Activated CD8-positive, alpha-beta memory T cell treated with anti-CD3 and anti-CD28 coated beads, Interleukin-2, amount 50 U/mL, for 4 hours (primary cell): ENCODE measurements around the gene CNTD1.

Experiments used
- DNase-seq: peaks from one replicate; pipeline ENCODE4 v3.0.0-alpha.2; 2020

The CNTD1 gene

DNA sequence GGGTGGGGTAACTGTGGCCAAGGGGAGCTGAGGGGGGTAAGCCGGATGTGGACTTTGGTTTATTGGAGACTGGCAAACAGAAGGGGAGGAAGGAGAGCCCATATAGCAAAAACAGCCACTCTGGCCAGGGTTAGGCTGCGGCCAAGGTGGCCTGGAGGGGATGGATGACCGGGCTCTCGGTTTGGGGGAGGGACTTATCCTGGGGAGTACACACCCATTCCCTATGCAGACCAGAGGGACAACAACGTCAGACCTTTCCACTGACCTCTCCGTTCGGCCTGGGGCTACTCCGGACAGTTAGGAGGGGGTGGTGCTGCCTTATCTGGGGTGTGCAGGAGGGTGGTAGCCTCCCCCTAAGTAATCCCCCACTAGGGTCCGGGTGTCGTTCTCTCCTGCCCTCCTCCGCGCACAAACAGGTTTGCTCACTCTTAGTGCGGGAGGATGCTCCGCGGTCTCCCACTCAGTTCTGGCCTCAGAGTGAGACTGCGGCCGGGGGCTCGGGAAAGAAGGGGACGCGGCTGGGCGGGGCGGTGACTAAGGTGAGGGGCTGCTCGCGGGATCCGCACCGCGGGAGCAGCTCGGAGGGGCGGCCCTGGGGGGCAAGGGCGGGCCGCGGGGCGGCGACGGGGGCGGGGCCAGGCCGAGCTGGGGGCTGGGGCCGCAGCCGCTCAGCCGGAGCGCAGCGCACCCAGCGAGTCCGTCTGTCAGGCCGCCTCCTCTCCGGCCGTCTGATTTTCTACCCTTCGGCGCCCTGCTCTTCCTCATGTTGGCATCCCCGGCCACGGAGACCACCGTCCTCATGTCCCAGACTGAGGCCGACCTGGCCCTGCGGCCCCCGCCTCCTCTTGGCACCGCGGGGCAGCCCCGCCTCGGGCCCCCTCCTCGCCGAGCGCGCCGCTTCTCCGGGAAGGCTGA, 18.5 kb upstream of the CNTD1 start, which contains the start of gene WNK4:
Gene WNK4 (plus strand): TSS at position 675 of the 915 bp plus-strand sequence. CDS start 89 bp downstream, at position 764.
- no peak for DNase-seq

DNA sequence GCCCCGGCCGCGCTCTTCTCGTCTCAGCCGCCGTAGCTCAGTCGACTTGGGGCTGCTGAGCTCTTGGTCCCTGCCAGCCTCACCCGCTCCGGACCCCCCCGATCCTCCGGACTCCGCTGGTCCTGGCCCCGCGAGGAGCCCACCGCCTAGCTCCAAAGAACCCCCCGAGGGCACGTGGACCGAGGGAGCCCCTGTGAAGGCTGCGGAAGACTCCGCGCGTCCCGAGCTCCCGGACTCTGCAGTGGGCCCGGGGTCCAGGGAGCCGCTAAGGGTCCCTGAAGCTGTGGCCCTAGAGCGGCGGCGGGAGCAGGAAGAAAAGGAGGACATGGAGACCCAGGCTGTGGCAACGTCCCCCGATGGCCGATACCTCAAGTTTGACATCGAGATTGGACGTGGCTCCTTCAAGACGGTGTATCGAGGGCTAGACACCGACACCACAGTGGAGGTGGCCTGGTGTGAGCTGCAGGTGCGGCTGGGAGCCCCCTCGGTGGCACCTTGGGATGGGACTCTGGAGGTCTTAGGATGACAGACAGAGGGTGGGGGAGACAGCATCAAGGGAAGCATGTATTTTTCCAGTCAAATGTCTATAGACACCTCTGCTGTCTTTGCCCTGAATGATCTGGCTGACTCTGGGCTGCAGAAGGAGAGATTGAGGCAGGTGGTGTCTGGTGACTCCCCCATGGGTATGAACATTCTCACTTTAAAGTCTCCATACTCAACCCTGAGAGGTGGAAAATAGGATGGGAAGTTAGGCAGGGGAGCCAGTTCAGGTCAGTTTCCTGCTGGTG, 17.6 kb upstream of the CNTD1 start:
- no peak for DNase-seq

DNA sequence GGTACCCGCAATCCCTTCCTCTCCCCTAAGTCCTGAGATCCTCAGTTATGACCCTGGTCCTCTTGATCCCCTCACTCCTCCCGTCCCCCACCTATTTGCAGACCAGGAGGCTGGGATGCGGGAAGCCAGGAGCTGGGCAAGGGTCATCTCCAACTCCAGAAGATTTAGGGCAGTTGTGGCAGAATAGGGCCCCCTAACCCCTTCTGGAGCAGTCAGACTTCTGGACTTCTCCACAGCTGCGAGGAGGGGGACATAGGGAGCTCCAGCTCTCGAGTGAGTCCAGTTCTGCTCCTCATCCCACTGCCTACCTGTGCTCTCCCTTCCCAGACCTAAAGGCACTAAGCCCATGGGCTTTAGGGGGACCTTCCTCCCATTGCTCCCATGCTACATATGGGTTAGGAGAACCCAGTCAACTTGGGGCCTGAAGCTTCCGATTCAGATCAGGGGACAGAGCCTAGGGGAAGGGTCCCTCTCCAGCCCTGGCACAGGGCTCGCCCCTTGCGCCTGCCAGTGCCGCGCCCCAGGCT, 17.0 kb upstream of the CNTD1 start:
- no peak for DNase-seq

DNA sequence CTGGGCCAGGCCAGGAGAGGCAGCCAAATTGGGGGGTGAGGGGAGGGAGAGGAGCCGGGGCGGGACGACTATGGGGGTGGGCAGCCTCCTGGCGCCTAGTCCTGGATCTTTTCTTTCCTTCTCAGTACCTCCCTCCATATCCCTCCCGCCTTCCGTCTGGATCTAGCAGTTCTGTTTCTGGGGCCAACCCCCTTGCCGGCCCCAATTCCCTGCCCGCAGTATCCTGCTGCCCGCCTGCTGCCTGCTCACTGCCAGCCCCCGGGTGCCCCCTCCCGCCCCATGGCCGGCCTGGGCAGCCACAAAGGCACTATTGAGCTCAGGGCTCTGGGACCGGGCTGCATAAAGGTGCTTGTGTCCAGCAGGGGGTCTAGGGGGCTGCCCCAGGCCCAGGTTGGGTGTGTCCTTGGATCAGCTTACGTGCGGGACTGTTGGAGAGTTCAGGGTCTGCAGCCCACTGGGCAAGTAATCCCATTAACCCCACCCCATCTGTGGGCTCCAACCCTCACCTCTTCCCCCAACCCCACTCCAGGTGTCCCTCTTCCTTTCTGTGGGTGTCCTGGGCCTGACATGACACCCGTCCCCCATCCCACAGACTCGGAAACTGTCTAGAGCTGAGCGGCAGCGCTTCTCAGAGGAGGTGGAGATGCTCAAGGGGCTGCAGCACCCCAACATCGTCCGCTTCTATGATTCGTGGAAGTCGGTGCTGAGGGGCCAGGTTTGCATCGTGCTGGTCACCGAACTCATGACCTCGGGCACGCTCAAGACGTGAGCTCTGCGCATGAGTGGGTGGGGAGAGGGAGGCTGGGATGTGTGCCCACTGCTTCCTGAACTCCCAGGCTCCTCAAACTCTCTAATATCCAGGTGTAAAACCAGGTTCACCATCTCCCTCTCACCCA, 16.2 kb upstream of the CNTD1 start:
- no peak for DNase-seq

DNA sequence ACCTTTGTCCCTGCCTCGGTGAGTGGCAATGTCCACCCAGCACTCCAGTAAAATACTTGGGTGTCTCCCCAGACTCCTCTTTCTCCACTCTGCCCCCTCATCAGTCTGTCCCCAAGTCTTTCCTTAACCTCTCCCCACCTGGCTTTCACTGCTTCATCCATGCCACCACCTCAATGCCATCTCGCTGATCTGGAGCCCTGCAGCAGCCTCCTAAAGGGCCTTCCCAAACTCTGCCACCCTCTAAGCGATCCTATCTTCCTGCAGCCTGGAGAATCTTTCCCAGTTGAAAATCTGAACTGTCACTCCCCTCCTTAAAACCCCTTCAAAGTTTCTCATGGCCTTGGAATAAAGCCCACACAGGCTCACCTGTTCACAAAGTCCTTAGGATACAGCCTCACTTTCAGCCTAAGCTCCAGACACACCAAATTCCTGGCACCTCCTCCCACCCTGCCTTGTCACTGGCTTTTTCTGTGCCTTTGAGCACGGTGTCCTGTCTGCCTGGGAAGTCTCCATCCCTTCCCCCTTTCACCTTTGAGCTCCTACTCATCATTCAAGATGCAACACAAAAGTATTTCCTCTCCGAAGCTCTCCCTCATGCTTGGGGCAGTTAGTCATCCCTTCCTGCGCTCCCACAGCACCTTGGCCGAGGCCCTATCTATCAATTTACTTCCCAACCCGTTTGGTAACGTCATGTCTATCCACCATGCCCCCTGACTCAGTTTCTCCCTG, 15.4 kb upstream of the CNTD1 start:
- no peak for DNase-seq

DNA sequence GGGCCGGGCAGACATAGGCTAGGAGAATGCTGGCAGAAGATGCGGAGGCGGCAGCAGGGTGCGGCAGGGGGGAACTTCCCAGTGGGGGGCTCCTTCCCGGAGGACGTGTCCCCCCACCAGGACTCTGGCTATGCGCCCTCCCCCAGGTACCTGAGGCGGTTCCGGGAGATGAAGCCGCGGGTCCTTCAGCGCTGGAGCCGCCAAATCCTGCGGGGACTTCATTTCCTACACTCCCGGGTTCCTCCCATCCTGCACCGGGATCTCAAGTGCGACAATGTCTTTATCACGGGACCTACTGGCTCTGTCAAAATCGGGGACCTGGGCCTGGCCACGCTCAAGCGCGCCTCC, 14.9 kb upstream of the CNTD1 start:
- no peak for DNase-seq

DNA sequence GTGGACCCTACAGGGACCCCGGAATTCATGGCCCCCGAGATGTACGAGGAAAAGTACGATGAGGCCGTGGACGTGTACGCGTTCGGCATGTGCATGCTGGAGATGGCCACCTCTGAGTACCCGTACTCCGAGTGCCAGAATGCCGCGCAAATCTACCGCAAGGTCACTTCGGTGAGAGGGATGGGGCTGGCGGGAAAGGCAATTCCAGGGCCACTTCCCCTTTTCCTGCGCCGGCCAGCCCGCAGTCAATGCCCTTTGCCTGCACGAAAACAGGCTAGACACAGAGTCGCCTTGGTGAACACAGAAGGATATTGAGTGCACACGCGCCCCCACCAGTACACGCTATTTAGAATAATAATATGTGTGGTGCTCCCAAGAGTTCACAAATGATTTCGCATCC, 14.3 kb upstream of the CNTD1 start:
- DNase-seq: no peak

DNA sequence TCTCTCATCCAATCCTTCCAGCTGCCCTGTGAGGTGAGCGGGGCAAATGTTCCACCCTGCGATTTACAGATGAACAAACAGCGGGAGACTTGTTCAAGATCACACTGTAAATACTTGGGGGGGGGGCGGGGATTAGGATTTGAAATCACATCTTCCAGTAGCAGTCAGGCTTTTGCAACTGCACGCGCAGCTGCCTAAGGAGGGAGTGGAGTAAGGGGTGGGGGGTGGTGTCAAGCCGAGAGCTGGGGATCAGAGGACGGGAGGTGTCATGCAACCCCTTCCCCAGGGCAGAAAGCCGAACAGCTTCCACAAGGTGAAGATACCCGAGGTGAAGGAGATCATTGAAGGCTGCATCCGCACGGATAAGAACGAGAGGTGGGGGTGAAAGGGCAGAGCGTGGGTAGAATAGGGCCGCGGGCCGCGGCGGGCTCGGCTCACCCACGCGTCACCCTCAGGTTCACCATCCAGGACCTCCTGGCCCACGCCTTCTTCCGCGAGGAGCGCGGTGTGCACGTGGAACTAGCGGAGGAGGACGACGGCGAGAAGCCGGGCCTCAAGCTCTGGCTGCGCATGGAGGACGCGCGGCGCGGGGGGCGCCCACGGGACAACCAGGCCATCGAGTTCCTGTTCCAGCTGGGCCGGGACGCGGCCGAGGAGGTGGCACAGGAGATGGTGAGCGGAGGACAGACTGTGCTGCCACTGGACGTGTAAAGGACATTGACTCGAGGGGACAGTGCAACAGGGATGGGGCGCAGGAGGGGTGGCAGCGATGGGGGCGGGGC, 13.7 kb upstream of the CNTD1 start:
- peak; percentile 36 for DNase-seq

DNA sequence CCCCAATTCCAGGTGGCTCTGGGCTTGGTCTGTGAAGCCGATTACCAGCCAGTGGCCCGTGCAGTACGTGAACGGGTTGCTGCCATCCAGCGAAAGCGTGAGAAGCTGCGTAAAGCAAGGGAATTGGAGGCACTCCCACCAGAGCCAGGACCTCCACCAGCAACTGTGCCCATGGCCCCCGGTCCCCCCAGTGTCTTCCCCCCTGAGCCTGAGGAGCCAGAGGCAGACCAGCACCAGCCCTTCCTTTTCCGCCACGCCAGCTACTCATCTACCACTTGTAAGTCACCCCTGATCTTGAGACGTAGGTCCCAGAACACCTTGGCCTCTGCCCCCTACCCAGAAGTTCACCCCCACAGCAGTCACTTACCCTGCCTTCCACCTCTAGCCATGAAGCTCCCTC, 11.4 kb upstream of the CNTD1 start:
- no peak for DNase-seq

DNA sequence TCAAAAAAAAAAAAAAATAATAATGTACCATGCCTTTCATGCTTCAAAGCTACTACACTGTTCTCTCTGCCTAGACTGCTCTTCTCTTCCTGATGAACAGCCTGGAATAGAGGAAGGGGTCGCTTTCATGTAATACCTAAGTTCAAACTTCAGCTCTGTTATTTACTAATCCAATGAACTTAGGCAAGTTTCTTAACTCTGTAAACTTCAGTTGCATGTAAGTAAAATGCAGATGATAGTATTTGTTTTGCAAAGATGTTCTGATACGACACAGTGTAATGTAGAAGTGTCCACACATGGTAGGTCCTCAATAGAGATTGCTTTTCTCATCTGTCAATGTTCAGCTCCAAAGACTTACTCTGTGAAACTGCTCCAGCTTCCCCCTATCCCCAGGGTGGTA, 6.7 kb upstream of the CNTD1 start:
- no peak for DNase-seq

DNA sequence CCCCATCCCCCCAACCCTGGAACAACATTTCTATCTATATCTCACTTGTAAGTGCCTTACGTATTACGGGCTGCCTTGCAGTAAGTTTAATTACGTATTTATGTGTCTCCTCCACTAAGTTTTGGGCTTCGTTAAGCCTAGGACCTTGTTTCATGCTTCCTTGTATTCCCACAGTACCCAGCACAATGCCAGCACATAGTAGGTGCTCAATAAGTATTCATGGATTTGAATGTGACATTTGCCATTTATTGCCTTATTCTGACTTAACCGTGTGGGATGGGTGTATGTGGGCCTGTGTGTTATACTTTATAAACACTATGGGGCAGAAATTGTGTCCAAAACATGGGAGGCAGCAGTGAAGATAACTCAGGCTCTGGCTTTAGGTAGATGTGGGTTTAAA, 6.1 kb upstream of the CNTD1 start:
- no peak for DNase-seq

DNA sequence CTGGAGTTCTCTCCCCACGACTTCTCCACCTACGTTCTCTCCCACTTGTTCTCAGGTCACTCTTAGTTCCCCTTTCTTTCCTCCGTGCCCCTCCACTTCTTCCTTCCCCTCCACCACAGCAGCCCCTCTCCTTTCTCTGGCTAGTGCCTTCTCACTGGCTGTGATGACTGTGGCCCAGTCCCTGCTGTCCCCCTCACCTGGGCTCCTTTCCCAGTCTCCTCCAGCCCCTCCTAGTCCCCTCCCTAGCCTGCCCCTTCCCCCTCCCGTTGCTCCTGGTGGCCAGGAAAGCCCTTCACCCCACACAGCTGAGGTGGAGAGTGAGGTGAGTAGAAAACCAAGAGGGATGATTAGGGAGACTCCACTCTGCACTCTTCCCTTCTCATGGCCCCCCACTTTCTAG, 3.6 kb upstream of the CNTD1 start:
- no peak for DNase-seq

DNA sequence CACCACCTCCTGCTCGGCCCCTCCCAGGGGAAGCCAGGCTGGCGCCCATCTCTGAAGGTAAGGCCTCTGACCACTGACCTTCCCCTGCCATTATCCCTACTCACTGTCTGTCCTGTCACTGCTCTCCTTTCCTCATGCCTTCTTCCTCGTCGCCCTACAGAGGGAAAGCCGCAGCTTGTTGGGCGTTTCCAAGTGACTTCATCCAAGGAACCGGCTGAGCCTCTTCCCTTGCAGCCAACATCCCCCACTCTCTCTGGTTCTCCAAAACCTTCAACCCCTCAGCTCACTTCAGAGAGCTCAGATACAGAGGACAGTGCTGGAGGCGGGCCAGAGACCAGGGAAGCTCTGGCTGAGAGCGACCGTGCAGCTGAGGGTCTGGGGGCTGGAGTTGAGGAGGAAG, 3.2 kb upstream of the CNTD1 start:
- DNase-seq: no peak

DNA sequence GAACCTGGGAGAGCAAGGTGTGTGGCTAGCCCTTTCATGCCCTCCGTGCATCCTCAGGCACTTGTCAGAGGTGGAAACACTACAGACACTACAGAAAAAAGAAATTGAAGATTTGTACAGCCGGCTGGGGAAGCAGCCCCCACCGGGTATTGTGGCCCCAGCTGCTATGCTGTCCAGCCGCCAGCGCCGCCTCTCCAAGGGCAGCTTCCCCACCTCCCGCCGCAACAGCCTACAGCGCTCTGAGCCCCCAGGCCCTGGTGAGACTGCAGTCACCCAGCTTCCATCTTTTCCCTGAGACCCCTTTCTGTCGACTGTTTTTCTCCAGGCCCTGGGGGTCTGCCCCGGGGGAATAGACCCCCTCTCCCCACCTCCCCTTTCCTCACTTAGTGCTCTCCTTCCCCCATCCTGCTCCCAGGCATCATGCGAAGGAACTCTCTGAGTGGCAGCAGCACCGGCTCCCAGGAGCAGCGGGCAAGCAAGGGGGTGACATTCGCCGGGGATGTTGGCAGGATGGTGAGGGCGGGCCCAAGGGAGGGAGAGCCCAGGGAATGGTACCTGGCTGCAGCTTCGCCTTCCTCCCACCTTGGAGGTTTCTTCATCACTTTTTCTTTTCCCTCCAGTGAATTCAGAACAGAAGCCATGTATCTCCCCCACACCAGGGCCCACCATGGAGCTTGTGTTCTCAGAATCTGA, 2.4 kb upstream of the CNTD1 start:
- DNase-seq: no peak

DNA sequence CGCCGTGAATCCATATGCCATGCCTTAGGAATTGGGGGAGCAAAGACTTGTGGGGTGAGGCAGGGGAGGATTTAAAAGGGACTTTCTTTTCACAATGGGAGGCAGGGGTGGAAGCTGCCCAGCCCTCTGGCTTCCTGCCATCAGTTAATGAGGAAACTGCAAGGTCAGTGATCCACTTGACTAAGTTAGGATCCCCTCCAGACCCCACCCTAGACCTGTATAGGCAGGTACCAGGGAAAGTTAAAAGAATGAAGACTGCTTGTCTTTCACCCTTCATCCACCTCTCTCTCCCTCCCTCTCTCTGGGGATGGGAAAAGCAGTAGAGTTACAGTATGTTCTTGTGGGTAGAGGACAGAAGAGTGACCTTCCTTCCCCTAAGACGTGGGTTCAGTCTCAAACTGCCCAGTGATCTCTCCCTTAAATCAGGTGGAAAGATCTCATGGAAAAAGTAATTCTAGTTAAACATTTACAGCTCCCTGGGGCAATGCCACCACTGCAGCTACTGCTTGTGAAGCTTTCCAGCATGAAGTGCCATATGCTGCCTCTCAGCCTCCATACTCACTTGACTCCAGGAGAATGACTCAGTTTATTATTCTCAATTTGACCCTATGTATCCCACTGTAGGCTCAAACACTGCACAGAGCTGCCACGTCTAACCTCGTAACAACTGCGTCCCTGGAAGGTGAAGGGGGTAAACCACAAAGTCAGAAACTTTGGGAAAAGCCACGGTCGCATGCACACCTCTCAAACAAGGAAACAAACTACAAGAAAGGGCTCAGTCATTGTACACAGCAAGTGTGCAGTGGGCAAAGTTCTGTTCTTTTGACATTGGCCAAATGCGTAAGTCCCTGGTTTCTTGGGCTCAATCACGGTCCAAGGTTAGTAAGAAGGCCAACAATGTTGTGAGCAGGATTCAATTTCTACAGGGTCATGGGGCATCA, 1.3 kb upstream of the CNTD1 start:
- DNase-seq: no peak

DNA sequence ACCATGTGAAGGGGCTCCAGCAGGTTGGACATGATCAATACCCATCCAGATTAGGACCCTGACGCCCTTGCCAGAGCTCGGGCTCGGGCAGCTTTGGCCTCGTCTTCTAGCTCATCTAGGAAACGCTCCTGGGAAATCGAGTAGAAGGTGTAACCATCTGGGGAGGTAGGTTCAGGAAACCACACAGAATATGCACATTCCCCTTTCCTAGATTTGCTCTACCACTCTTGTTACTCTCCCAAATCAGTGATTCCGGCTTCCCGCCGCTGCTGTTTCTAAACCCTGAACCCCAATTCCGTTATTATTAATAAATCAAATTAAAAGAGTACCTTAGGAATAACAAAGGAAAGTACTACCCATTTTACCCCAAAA, 664 bp upstream of the CNTD1 start:
- no peak for DNase-seq

DNA sequence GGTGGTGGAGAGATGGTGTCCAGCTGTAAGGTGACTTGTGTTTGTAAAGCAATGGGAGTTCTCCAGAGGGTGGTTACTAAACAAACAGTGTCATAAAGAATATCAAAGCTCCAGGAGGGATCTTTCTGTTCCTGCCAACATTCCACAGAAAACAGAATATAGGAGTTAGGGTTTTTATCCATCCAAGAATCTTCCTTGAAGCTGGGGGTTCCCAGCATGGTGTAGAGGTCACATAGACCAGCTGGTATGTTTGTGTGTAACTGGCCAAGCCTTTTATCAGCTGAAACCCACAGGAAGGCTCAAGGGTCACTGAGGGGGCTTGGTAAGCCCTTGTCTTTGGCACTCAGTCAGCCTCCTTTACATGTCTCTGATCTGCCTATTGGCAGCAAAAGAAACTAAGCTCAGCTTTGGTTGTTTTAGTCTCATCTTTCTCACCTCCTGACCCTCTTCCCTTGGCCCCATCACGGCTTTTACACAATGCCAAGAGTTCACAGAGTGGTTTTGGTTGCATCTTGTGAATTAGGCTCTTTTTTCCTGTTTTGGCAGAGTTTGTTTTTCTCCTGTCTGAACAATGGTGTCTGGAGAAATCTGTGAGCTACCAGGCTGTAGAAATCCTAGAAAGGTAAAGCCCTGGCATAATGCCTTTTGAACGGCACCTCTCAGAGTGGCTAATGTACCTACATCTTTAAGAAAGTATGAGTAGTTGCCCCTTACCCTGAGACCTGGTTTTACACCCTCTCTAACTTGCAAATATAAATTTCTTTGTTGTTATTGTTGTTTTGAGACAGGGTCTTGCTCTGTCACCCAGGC, 4.6 kb downstream of the CNTD1 start:
- no peak for DNase-seq

DNA sequence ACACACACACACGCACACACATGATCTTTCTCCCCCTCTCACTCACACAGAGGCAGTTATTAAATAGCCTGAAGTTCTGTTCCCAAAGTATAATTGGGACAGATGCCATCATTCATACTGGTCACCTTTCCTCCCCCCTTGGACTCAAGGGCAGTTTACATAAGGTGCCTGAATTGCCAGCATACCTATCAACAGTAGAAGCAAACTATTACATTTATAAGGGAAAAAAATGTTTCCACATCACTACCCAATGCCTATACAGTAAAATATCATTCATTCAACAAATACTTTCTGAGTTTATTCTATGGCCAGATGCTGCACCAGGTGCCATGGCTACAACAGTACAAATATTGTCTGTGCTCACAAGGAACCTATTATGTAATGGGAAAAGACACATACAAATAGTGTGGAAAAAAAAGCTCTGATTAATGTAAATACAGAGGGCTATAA, 6.3 kb downstream of the CNTD1 start:
- DNase-seq: no peak

DNA sequence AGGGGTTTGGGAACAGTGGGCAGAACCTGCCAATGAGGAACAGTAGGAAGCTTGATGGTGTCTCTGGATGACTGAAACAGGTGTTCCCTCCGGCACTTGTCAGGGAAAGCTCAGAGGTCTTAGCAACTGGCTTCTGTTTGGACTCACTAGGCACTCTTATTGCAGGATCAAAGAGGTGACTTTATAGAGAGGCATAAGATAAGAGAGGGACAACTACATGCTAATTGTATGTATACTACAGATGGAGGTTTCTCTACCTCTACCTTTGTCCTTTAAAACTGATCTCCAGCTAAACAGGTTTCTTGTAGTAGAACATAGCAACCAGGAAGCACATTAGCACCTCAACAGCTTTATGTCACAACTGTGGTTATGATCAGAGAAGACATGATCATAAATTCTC, 7.6 kb downstream of the CNTD1 start:
- DNase-seq: no peak
